WTC11 (cell line): ENCODE data around the gene TAOK2. TPM values are rescaled to one million over a fixed set of nuclear protein-coding genes. Genes with fewer than 3 reads are reported as not detected.

Experiments
- ATAC-seq: fragments of 200-7000 bp; cut with Tn5 transposase; 2 replicates; pipeline ENCODE4 v1.10.0; 2021; ENCODE audit warnings: mild to moderate bottlenecking, moderate library complexity
- CTCF ChIA-PET: fragments of 300-600 bp; sonication (Branson Sonifier 250); formaldehyde crosslinking; loops from one replicate; lab custom pipeline; 2021; ENCODE audit warnings: antibody characterized with exemption; lab: Charles Lee
- POLR2A ChIA-PET: fragments of 350-600 bp; sonication (Branson Sonifier 250); formaldehyde crosslinking; loops from one replicate; lab custom pipeline; 2021; ENCODE audit warnings: antibody characterized with exemption; lab: Charles Lee
- DNase-seq: peaks from one replicate; pipeline ENCODE4 v3.0.0; 2021; ENCODE audit warnings: low spot score
- H3K27ac Mint-ChIP-seq: 2 replicates; pipeline ENCODE4 v1.8.0; 2021; ENCODE audit warnings: mixed read lengths
- H3K27me3 Mint-ChIP-seq: 2 replicates; pipeline ENCODE4 v1.8.0; 2021; ENCODE audit warnings: low read depth, mild to moderate bottlenecking, moderate library complexity, mixed read lengths
- H3K36me3 Mint-ChIP-seq: 2 replicates; pipeline ENCODE4 v1.8.0; 2021; ENCODE audit warnings: mixed read lengths
- H3K4me1 Mint-ChIP-seq: 2 replicates; pipeline ENCODE4 v1.8.0; 2022; ENCODE audit warnings: mixed read lengths
- H3K4me3 Mint-ChIP-seq: 2 replicates; pipeline ENCODE4 v1.8.0; 2021; ENCODE audit warnings: mild to moderate bottlenecking, moderate library complexity, mixed read lengths
- H3K9me3 Mint-ChIP-seq: 2 replicates; pipeline ENCODE4 v1.8.0; 2021; ENCODE audit warnings: mixed read lengths
- ATF3 ChIP-seq: sonication (generic); formaldehyde crosslinking; conservative IDR thresholded peaks from 2 replicates; pipeline ENCODE4 v1.8.1; 2022; ENCODE audit warnings: mild to moderate bottlenecking, missing genetic modification reagents
- CTCF ChIP-seq: fragments of 200-600 bp; IDR thresholded peaks from 2 replicates; pipeline ENCODE4 v1.8.0; 2022; ENCODE audit warnings: antibody characterized with exemption
- E2F5 ChIP-seq: sonication (generic); formaldehyde crosslinking; IDR thresholded peaks from 2 replicates; pipeline ENCODE4 v1.8.1; 2022; ENCODE audit warnings: mild to moderate bottlenecking, moderate library complexity, missing genetic modification reagents
- EMX1 ChIP-seq: fragments of 250-450 bp; sonication (Bioruptor Pico); IDR thresholded peaks from 2 replicates; pipeline ENCODE4 v1.8.0; 2021; ENCODE audit warnings: mild to moderate bottlenecking
- ERG ChIP-seq: fragments of 250-450 bp; sonication (Bioruptor Pico); IDR thresholded peaks from 2 replicates; pipeline ENCODE4 v1.8.0; 2021; ENCODE audit warnings: mild to moderate bottlenecking
- HMGA2 ChIP-seq: fragments of 250-450 bp; sonication (Bioruptor Pico); IDR thresholded peaks from 2 replicates; pipeline ENCODE4 v1.4.0; 2021; ENCODE audit warnings: mild to moderate bottlenecking, moderate library complexity
- HMGXB4 ChIP-seq: sonication (generic); formaldehyde crosslinking; IDR thresholded peaks from 2 replicates; pipeline ENCODE4 v1.8.1; 2023; ENCODE audit warnings: mild to moderate bottlenecking, moderate library complexity, missing genetic modification reagents
- MAX ChIP-seq: sonication (generic); formaldehyde crosslinking; IDR thresholded peaks from 2 replicates; pipeline ENCODE4 v1.8.0; 2022; ENCODE audit warnings: mild to moderate bottlenecking, missing genetic modification reagents
- OVOL2 ChIP-seq: fragments of 250-450 bp; sonication (Bioruptor Pico); IDR thresholded peaks from 2 replicates; pipeline ENCODE4 v1.9.0; 2021; ENCODE audit warnings: mild to moderate bottlenecking, borderline replicate concordance
- TP53 ChIP-seq: sonication (generic); formaldehyde crosslinking; IDR thresholded peaks from 2 replicates; pipeline ENCODE4 v1.8.1; 2023; ENCODE audit warnings: mild to moderate bottlenecking, missing genetic modification reagents
- USF1 ChIP-seq: sonication (generic); formaldehyde crosslinking; IDR thresholded peaks from 2 replicates; pipeline ENCODE4 v1.8.0; 2022; ENCODE audit warnings: mild to moderate bottlenecking, missing genetic modification reagents
- ZMAT4 ChIP-seq: fragments of 250-450 bp; sonication (Bioruptor Pico); IDR thresholded peaks from 2 replicates; pipeline ENCODE4 v1.9.0; 2021; ENCODE audit warnings: mild to moderate bottlenecking
- ZNF138 ChIP-seq: sonication (generic); formaldehyde crosslinking; conservative IDR thresholded peaks from 2 replicates; pipeline ENCODE4 v1.8.1; 2022; ENCODE audit warnings: mild to moderate bottlenecking, moderate library complexity, missing genetic modification reagents
- ZNF219 ChIP-seq: sonication (generic); formaldehyde crosslinking; IDR thresholded peaks from 2 replicates; pipeline ENCODE4 v1.8.0; 2023; ENCODE audit warnings: missing genetic modification reagents, mild to moderate bottlenecking, borderline replicate concordance
- ZNF281 ChIP-seq: sonication (generic); formaldehyde crosslinking; IDR thresholded peaks from 2 replicates; pipeline ENCODE4 v1.8.0; 2023; ENCODE audit warnings: mild to moderate bottlenecking, missing genetic modification reagents
- ZNF396 ChIP-seq: fragments of 250-450 bp; sonication (Bioruptor Pico); IDR thresholded peaks from 2 replicates; pipeline ENCODE4 v1.8.0; 2021; ENCODE audit warnings: mild to moderate bottlenecking, moderate library complexity, borderline replicate concordance
- ZNF512 ChIP-seq: sonication (generic); formaldehyde crosslinking; IDR thresholded peaks from 2 replicates; pipeline ENCODE4 v1.8.1; 2022; ENCODE audit warnings: missing genetic modification reagents, borderline replicate concordance
- total RNA-seq: library from RNA; stranded (reverse); gene quantifications from 3 replicates; pipeline ENCODE4 v1.2.3, GENCODE V29; 2021

The TAOK2 gene
- total RNA-seq, 1 experiment from 2014 or later = 42.4 TPM

- Mint-ChIP-seq H3K36me3 (no peaks in the 10 kb centered on the region), H3K9me3 (peaks cover 4% of the 10 kb centered on the region; the same call in 1 of the 2 replicates)
- ATAC-seq (peak; percentile 55), DNase-seq (peak; percentile 86)
- ChIA-PET CTCF (interaction anchor here (0.5 to 3.6 kb wide), 78 partner anchors 9 to 610 kb away, joined by 3 to 79 read pairs (median 7); partner anchors contain the start of genes ALDOA, ASPHD1, C16orf92 and CD2BP2), POLR2A (interaction anchor here (0.5 to 1.5 kb wide), 8 partner anchors 9 to 618 kb away, joined by 3 to 7 read pairs (median 3); partner anchors contain the start of genes ALDOA, KIF22 and PRR14)
- TF ChIP-seq HMGXB4 (CRISPR knock-in tag) (0 out of 2 replicates have a peak, but pooled peaks have one; percentile 42), CTCF (peak; percentile 89), ZNF219 (CRISPR knock-in tag) (no peak), ZNF138 (no peak), MAX (CRISPR knock-in tag) (no peak), ZNF396 (CRISPR knock-in tag) (no peak), OVOL2 (CRISPR knock-in tag) (no peak)
- TF ChIP-seq, all 79 proteins: peak for 2
- H3K4me1 Mint-ChIP-seq = peaks cover 35% of the 10 kb centered on the region
- H3K4me3 Mint-ChIP-seq = peak overlapping the region; percentile 79
- no peak overlapping the region for H3K27ac Mint-ChIP-seq
- peaks cover 50% of the 10 kb centered on the region for H3K27me3 Mint-ChIP-seq
Measured at GRCh38 chr16:30032083-30032819, 58.6 kb downstream of the TAOK2 start.

- Mint-ChIP-seq H3K9me3 (peaks cover 4% of the 10 kb centered on the region; the same call in 1 of the 2 replicates), H3K27me3 (peaks cover 59% of the 10 kb centered on the region), H3K36me3 (no peaks in the 10 kb centered on the region), H3K27ac (no peak overlapping the region), H3K4me3 (no peak overlapping the region), H3K4me1 (peaks cover 26% of the 10 kb centered on the region)
- CTCF ChIA-PET = interaction anchor here (0.7 to 3.6 kb wide), 12 partner anchors 10 to 248 kb away, joined by 3 to 37 read pairs (median 14); partner anchors contain the start of genes ALDOA, MVP and PAGR1
- POLR2A ChIA-PET = no interaction called here
- ATAC-seq = no peak
- no peak for DNase-seq
- TF ChIP-seq ATF3 (CRISPR knock-in tag) (no peak), ERG (no peak), ZNF281 (no peak), HMGA2 (CRISPR knock-in tag) (no peak), USF1 (CRISPR knock-in tag) (no peak), TP53 (CRISPR knock-in tag) (no peak), ZMAT4 (CRISPR knock-in tag) (no peak), CTCF (no peak), E2F5 (CRISPR knock-in tag) (no peak), ZNF396 (CRISPR knock-in tag) (no peak), ZNF512 (CRISPR knock-in tag) (no peak), EMX1 (CRISPR knock-in tag) (no peak)
Measured at GRCh38 chr16:30033270-30033669, 59.6 kb downstream of the TAOK2 start.
